ENCODE measurements around the gene NAALADL2. TPM values are rescaled to one million over a fixed set of nuclear protein-coding genes. Genes with fewer than 3 reads are reported as not detected.

Gene NAALADL2
- total RNA-seq, 1 donor, result 13.4 TPM

DNA sequence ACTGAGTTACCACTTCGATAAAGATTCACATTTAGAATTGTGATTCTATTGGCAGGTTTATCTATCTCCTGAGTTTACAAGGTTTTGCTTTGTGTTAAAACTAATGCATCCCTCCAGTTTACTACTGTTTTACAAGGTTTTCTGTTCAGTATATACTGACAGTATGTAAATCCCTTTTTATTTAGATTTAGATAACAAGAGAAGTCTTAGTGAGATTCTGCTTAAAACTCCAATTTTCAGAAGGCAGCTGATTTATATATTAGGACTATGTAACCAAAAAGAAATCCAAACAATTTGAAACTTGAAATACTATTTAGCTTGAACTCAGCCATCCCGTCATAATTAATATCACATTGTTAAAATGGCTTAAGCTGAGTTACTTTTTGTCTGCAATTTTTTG, 619.2 kb downstream of the NAALADL2 start:
- peak; percentile 12 for DNase-seq (ENCODE audit: low read depth)
- TF ChIP-seq, protein P1, sequence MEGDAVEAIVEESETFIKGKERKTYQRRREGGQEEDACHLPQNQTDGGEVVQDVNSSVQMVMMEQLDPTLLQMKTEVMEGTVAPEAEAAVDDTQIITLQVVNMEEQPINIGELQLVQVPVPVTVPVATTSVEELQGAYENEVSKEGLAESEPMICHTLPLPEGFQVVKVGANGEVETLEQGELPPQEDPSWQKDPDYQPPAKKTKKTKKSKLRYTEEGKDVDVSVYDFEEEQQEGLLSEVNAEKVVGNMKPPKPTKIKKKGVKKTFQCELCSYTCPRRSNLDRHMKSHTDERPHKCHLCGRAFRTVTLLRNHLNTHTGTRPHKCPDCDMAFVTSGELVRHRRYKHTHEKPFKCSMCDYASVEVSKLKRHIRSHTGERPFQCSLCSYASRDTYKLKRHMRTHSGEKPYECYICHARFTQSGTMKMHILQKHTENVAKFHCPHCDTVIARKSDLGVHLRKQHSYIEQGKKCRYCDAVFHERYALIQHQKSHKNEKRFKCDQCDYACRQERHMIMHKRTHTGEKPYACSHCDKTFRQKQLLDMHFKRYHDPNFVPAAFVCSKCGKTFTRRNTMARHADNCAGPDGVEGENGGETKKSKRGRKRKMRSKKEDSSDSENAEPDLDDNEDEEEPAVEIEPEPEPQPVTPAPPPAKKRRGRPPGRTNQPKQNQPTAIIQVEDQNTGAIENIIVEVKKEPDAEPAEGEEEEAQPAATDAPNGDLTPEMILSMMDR (IDR thresholded peaks at IDR 0.05; ENCODE audit: insufficient read depth, low read depth, low read length), result no peak

DNA sequence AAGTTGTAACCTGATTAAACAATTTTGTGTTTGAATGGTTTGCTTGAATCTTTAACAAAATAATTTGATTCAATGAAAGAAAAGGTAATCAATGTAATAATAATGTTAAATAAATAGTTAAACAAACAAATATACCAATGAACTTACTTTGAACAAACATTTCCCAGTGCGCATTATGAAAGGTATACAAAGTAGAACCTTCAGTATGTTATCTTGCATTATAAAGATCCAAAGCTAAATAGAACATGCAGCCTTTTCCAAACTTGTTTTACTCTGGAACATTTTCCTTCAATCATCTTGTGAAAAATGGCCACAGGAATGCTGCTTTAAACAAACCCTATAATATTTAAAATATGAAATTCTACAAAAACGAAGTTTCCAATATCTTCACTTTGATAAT, 620.0 kb downstream of the NAALADL2 start:
- no peak for DNase-seq (ENCODE audit: low read depth)
- TF ChIP-seq, protein P1 (IDR thresholded peaks at IDR 0.05; ENCODE audit: insufficient read depth, low read depth, low read length), result no peak
- no peak overlapping the region for H3K4me3 ChIP-seq (ENCODE audit: low read depth, low read length)

More for the DNA sequence above, 619.2 kb downstream of the NAALADL2 start:
- H3K4me3 ChIP-seq (ENCODE audit: low read depth, low read length), result no peak overlapping the region

DNA sequence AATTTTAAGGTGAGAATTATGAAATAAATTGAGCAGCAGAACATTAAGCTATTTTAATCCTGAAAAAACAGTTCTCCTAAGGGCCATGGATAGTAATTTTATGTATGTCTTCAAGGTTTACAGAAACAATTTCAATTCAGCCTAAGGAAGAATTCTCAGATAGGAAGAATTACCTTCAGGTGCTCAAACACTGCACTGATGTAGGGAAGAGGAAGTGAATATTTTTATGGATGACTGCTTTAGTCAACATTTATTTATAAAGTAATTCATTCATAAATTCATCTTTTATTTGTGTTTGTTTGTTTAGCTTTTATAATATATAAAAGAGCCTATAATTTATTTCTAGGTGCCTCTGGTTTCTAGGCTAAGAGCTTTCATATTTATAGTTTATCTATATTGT, 620.7 kb downstream of the NAALADL2 start:
- TF ChIP-seq, protein P1 (IDR thresholded peaks at IDR 0.05; ENCODE audit: insufficient read depth, low read depth, low read length), result no peak
- no peak for DNase-seq (ENCODE audit: low read depth)
- H3K4me3 ChIP-seq (ENCODE audit: low read depth, low read length), result no peak overlapping the region

DNA sequence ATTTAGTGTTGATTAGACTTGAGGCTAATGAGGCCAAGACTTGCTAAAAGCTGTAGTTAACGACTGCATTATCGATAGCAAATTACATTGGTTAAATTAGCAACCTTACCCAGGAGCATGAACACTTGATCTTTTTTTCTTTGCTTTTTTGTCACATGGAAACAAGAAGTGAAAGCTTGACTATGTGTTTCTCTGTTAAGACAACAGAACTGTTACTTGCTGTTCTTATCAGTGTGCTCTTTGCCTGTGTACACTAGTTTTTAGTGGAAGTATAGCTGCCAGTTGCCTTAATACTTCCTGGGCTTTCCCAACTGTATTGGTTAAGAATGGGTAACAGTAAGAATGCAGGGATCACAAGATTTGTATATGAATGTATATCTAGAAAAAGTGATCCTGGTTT, 625.5 kb downstream of the NAALADL2 start:
- H3K4me3 ChIP-seq (ENCODE audit: low read depth, low read length), result no peak overlapping the region
- TF ChIP-seq, protein P1 (IDR thresholded peaks at IDR 0.05; ENCODE audit: insufficient read depth, low read depth, low read length), result no peak
- no peak for DNase-seq (ENCODE audit: low read depth)

DNA sequence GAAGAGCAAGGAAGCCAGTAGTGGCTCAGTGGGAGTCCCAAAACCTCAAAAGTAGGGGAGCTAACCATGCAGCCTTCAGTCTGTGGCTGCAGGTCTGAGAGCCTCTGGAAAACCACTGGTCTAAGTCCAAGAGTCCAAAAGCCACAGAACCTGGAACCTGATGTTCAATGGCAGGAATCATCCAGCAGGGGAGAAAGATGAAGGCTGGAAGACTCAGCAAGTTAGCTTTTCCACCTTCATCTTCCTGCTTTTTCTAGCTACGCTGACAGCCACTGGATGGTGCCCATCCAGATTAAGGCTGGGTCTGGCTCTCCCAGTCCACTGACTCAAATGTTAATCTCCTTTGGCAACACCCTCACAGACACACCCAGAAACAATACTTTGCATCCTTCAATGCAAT, 626.3 kb downstream of the NAALADL2 start:
- H3K4me3 ChIP-seq (ENCODE audit: low read depth, low read length), result no peak overlapping the region
- TF ChIP-seq, protein P1 (IDR thresholded peaks at IDR 0.05; ENCODE audit: insufficient read depth, low read depth, low read length), result no peak
- no peak for DNase-seq (ENCODE audit: low read depth)

DNA sequence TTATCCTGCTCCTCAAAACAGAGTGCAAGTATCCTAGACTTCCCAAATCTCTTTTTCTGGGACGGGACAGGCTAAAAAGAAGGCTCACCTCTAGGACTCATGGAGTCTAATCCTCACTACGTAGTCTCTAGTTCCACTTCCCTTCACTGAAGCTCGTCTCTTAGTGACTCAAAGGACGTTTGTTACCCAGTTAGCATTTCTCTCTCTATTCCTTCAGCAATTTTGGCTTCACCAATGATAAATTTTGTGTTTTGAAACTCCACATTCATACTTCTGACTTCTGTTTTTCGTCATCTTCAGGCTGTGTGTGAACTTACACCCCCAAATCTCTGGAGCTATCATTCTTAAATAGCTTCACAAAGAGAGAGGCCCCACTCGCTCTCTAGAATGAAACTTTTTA, 627.1 kb downstream of the NAALADL2 start:
- no peak overlapping the region for H3K4me3 ChIP-seq (ENCODE audit: low read depth, low read length)
- TF ChIP-seq, protein P1 (IDR thresholded peaks at IDR 0.05; ENCODE audit: insufficient read depth, low read depth, low read length), result no peak
- DNase-seq (ENCODE audit: low read depth), result no peak

DNA sequence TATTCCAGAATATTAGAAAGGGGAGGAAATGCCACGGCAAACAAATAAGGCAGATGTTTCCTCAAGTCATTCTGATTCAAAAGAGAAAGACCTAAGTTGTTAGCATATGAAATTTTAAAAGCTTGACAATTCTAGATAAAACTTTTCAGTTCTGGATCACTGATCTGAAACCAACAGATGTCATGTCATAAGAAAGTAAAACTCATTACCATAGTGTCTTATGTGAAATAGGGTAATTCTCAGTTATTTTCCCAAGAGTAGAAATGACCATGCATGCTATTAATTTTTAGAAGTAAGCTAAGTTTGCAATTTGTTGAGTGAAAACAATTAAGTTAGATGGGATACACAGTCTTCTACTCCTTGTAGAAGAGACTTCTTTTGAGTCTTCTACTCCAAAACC, 630.3 kb downstream of the NAALADL2 start:
- no peak overlapping the region for H3K4me3 ChIP-seq (ENCODE audit: low read depth, low read length)
- DNase-seq (ENCODE audit: low read depth), result no peak
- TF ChIP-seq, protein P1 (IDR thresholded peaks at IDR 0.05; ENCODE audit: insufficient read depth, low read depth, low read length), result no peak

Measured in fibroblast of villous mesenchyme (primary cell).